ENCODE measurements around the gene STOX2. TPM values are rescaled to one million over a fixed set of nuclear protein-coding genes. Genes with fewer than 3 reads are reported as not detected.

Gene STOX2
- total RNA-seq, 1 experiment from 2014 or later = 0.20 TPM

GRCh38 chr4:184067931-184068554 is 162.9 kb downstream of the STOX2 start:
- no peak for DNase-seq (ENCODE audit: low read depth)

Other genes starting within 250 kb of the STOX2 start
- gene RWDD4, start 246.1 kb upstream of the STOX2 start, total RNA-seq (2014; rRNA removed; shearing (Covaris generic)) = 20.7 and 31.2 TPM in 2 replicates
- 15.4 and 24.6 TPM in 2 replicates for gene TRAPPC11, start 246.0 kb upstream of the STOX2 start, total RNA-seq (2014; rRNA removed; shearing (Covaris generic))

Measured in M059J (cell line).